Measurements from ENCODE around the gene LRRC17.
"Not testable (repeated sequence)": the region's sequence is repeated elsewhere in the genome, so short reads cannot be mapped to it uniquely, and the experiment has no call there.

Gene LRRC17

DNA sequence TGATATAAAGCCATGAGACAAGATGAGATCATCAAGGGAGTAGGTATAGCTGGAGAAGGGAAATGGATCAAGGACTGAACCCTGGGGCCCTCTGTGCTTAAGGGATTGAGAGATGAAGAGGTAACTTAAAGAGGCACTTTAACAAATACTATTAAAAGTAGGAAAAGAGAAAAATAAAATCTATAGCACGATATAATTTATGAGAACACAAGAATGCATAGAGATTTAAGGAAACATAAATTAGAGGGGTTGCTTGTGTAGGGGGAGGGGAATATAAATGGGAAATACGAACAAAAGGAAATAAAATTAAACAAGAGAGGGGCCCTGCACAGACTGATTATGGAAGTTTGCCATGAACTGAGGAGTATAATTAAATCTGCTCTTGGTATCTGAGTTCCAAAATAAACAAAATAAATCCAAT, 15.6 kb upstream of the LRRC17 start:
- DNase-seq (ENCODE audit: low read depth, low spot score), result no peak

DNA sequence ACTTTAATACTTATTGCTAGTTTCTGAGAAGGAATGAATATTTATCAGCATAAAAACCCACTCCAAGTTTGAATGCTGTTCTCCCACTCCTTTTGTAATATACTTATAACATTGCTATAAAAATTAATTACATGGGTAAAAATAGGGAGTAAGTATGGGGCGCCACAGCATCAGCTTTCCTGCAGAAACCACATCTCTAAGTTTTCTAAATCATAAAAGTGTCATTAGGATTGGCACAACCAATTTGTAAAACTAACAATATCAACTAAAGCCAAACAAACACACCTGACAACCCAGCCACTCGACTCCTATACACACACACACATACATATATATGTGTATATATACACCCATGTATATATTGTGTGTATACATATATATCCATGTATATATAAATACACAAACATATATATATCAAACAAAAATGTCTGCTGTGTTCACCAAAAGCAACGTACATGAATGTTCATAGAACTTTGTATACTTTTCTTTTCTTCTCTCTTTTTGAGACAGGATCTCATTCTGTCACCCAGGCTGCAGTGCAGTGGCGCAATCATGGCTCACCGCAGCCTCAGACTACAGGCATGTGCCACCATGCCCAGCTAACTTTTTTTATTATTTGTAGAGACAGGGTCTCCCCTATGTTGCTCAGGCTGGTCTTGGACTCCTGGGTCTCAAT, 14.8 kb upstream of the LRRC17 start:
- no peak for DNase-seq (ENCODE audit: low read depth, low spot score)

DNA sequence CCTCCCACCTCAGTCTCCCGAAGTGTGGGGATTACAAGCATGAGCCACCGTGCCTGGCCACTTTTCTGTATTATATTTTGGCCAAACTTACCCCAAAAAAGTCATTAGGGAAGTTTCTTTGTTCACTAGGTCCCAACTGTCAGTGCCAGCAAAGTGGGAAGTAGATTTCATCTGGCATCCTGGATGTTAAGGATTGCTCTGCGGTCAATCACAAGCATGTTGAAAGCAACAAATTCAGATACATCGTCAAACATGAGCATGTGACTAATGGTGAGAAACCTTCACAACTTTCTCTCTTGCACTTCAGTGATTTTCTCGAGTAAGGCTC, 14.3 kb upstream of the LRRC17 start:
- DNase-seq (ENCODE audit: low read depth, low spot score), result no peak

DNA sequence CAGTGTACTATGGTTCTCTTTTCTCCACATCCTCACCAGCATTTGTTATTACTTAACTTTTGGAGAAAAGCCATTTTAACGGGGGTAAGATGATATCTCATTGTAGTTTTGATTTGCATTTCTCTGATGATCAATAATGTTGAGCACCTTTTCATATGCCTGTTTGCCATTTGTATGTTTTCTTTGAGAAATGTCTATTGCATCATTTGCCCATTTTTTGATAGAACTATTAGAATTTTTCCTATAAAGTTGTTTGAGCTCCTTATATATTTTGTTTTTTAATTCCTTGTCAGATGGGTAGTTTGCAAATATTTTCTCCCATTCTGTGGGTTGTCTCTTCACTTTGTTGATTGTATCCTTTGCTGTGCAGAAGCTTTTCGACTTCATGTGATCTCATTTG, 10.7 kb upstream of the LRRC17 start:
- not testable (repeated sequence) for DNase-seq (ENCODE audit: low read depth, low spot score)

DNA sequence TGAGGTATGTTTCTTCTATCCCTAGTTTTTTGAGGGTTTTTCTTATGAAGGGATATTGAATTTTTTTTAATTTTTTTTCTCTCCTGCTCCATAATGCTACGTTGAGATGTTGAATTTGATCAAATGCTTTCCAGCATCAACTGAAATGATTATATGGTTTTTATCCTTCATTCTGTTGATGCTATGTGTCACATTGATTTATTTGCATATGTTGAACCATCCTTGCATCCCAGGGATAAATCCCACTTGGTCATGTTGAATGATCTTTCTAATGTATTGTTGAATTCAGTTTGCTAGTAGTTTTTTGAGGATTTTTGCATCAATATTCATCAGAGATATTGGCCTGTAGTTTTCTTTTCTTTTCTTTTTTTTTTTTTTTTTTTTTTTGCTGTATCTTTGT, 9.2 kb upstream of the LRRC17 start:
- not testable (repeated sequence) for DNase-seq (ENCODE audit: low read depth, low spot score)

DNA sequence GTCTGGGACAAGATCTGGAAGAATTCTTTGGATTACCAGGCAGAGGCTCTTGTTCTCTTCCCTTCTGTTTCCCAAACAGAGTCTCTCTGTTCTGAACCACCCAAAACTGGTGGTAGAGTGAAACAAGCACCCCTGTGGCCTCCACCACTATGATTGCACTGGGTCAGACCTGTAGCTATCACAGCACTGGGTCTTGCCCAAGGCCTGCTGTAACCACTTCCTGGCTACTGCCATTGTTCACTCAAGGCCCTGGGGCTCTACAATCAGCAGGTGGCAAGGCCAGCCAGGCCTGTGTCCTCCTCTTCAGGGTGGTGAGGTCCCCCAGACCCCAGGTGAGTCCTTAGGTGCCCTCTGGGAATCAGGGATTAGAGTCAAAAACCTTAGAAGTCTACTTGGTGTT, 4.1 kb upstream of the LRRC17 start:
- DNase-seq (ENCODE audit: low read depth, low spot score), result no peak

DNA sequence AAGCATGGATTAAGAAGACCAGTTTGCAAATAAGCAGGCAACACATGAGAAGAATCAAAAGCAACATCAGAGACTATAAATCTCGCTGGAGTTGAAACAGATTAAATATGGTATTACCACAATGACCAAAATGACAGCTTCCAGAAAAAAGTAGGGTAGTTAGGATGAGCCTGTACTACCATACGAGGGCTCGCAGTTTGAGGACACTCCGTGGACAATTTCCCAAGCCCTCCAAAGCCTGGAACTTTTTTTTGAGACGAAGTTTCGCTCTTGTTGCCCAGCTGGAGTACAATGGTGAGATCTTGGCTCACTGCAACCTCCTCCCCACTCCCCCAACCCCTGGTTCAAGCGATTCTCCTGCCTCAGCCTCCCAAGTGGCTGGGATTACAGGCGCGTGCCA, 1.0 kb downstream of the LRRC17 start:
- no peak for DNase-seq (ENCODE audit: low read depth, low spot score)

DNA sequence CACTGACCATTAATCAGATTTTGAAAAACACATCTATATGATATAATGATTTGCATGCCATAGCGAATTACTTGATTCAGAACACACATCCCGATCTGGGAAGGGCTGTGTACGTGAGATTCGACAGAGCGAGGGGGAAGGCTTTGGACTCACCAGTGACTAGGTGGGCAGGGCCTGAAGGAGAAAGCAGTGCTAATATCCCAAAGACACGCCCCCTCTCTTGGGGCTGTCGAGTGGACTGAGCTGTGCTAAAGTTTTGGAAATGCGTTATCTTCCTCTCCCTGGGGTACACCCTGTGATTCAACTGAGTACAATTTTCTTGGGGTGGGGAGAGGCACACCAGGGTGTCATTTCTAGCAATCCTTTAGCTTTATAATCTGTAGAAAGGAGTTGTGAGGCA, 1.8 kb downstream of the LRRC17 start:
- DNase-seq (ENCODE audit: low read depth, low spot score), result no peak

DNA sequence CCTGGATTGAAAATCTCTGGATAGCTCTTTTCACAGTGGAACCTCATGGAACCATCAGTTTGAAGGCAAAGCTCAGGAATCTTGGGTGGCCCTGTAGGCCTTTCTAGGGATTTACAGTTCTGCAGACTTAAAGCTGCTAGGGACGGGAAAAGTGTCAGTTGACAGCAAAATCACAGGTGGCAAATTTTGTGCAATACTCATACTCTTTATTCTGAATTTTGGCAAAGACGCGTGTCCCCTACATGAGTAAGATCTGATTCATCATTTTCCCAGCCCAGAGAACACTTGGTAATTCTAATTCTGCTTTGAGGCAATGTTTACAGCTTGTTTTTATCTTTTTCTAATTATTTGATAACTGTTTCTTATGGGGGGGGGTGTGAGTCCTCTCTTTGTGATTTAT, 3.6 kb downstream of the LRRC17 start:
- no peak for DNase-seq (ENCODE audit: low read depth, low spot score)

DNA sequence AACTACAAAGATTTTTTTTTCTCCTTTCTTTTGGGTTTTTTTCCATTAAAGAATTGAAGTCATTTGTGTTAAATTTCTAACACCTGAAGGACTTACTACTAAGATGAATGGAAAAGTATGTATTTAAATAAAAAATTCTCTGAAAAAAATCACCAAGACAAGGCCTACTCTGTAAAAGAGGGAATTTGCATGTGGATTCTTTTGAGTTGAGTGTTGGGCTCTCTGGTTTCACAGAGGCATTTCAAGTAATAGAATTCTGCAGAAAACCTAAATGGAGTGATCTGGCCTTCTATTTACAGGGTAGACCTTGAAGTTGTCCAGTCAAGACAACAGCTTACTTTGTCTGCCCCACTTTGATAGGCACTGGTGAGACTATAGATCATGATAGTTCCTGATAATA, 4.1 kb downstream of the LRRC17 start:
- no peak for DNase-seq (ENCODE audit: low read depth, low spot score)

DNA sequence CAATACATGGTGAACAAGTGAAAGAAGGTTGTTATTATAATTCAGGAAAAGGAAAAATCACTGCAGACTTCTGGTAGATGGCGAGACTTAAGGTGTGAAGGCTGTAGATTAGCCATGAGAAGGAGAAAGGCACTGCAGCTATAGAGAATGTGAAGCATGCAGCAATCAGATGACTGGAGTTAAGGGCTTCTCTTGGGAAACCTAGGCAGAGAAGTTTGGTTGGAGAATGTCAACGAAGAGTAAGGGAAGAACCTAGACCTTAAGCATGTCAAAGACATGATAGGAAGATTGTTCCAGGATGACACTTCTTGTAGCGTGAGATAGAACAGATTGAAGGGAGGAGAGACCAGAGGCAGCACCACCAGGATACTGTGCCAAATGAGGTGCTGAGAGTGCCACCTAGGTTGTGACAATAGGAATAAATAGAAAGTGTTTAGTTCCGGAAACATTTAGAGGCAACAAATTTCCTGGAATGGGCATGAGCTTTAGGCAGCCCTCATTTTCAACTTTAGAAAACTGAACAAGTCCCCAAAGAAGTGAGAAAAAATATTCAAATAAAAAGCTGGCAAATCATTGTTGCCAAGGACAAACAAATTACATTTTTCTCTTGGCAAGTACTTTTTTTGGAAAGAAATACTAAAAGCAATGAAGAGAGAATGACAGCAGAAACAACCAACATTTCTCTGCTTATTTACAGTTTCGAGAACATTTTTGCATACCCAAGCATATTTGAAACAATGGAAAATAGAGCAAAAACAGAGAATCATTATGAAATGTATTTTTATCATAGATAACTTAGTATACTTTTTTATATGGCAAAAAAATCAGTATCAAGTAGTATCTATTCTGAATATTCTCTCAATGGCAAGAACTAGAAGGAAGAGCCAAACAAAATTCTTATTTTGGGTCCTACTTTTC, 4.9 kb downstream of the LRRC17 start:
- no peak for DNase-seq (ENCODE audit: low read depth, low spot score)

DNA sequence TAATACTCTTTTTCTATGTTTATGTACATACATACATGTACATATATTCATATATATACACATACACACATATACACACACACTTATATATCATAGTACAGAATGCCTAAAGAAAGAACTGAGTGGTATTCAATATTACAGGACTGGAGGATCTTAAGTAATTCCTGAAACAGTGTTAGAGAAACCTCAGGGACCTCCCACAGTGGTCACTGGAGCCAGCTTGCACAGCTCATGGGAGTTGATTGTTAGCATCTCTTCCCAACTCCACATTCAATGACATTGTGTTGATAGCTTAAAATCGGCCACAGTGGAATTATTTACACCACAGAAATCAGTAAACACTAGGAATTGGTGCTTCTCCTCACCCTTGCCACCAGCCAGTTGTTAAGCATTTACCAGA, 6.0 kb downstream of the LRRC17 start:
- no peak for DNase-seq (ENCODE audit: low read depth, low spot score)

DNA sequence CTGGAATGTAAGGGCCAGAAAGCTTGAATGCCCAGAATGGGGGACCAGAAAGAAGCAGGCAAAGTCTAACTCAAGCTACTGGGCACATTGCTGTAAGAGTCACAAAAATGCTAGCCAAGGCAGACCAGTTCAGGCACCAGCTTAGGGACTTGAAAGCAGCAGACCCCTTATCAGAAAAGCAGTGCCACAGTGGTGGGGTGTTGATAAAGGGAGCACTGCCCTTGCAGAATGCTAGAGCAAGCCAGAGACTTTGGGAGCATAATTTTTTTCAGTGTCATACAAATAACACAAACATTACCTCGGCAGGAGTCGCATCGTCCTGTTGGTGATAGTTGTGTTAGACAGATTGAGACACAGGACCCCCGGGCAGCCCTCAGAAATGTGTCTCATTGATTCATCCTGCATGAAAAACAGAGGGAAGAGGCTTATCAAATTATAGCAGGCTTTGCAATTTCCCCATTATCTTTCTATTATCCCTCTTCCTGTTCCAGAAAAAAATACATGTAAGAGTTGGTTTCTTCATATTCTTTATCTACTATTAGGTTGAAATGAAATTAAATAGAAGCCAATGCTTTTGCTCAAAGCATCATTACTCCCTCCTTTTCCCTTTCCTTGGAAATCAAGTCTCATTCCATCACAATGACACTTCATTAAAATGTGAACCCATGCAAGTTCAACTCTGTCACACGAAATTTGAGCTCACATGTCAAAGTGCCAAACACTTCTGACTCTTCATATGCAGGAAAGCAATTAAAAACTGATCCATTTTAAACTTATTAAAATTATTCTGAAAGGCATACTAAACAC, 13.4 kb downstream of the LRRC17 start:
- no peak for DNase-seq (ENCODE audit: low read depth, low spot score)

DNA sequence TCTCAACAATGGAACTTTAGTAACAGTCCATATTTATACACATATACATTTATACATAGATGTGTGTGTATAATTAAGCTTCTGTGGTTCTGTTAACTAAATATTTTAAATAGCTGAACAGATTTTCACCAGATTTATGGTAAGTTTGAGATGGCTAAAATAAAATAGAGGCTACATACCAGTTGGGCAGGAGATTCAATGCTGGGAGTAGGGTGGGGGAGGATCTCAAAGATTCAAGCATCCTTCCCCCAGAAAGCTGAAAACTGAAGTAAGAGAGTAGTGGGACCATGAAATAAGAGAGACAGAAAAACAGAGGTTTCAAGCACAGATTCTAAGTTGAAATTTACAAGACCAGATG, 14.0 kb downstream of the LRRC17 start:
- DNase-seq (ENCODE audit: low read depth, low spot score), result no peak

DNA sequence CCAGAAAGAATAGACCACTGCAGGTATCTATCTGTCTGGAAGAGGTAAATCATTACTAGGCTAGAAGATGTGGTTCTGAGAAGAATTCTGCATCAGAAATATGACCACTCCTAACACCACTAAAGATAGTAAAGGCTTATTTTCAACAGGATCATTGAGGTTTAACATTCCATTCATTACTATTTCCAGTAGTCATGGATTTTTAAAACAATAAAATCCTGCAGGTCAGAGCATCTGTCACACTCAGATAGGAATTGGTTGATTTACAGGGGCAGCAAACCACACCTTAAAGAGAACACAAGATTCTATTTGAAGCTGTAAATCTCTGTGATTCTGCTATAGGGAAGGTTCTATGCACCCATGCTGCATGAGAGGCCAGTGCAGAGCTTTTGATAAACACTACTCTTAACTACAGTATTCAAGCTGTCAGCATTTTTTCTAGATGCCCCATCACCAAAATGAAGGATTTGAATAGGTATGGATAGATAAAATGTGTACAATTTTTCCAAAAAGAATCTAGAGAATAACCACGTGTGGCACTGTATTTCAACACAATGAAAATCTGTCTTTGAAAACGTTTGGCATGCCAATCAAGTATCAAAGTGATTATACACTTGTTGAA, 14.6 kb downstream of the LRRC17 start:
- no peak for DNase-seq (ENCODE audit: low read depth, low spot score)

DNA sequence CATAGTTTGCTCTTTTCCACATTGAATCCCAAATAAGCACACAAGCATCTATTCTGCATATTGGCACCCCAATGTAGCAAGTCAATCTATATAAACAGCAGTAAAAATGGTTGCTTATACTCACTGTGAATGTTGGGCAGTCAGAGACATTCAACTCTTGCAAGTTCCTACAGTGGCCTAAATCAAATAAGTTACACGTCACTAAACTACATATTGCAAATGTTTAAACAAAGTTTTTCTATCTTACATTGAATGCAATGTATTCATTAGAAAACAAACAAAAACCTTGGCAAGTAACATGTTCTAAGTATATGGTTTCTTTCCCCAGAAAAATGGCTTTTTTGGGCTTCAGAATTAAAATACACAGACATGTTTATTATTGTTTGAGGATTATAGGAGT, 19.0 kb downstream of the LRRC17 start:
- no peak for DNase-seq (ENCODE audit: low read depth, low spot score)

DNA sequence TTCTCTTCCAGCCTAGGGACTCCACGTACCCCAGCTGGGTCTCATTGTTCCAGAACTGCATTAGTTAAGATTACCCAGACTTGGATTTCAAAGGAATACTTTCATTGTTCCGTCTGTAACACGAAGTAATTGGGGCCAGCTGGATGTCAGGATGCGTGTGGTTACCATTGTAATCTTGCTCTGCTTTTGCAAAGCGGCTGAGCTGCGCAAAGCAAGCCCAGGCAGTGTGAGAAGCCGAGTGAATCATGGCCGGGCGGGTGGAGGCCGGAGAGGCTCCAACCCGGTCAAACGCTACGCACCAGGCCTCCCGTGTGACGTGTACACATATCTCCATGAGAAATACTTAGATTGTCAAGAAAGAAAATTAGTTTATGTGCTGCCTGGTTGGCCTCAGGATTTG, 21.0 kb downstream of the LRRC17 start:
- DNase-seq (ENCODE audit: low read depth, low spot score), result no peak

DNA sequence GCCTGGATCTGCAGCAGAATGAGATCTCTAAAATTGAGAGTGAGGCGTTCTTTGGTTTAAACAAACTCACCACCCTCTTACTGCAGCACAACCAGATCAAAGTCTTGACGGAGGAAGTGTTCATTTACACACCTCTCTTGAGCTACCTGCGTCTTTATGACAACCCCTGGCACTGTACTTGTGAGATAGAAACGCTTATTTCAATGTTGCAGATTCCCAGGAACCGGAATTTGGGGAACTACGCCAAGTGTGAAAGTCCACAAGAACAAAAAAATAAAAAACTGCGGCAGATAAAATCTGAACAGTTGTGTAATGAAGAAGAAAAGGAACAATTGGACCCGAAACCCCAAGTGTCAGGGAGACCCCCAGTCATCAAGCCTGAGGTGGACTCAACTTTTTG, 21.4 kb downstream of the LRRC17 start:
- DNase-seq (ENCODE audit: low read depth, low spot score), result no peak

DNA sequence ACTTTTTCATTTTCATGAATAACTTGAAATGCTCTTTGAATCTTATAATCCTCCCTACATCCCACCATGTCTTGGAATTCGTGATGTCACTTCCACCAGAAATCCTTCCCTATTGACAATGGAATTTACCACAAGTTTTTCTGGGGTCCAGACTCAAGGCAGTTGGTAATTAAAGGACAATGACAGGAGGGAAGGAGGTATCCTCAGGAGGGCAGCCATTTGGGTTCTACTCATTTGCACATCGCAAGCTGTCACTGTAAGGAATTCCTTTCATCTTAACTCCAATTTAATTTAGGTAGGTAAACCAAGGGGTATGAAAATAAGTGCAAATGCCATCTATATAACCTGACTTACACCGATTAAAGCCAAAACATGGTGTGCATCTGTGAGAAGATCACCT, 21.9 kb downstream of the LRRC17 start:
- no peak for DNase-seq (ENCODE audit: low read depth, low spot score)

DNA sequence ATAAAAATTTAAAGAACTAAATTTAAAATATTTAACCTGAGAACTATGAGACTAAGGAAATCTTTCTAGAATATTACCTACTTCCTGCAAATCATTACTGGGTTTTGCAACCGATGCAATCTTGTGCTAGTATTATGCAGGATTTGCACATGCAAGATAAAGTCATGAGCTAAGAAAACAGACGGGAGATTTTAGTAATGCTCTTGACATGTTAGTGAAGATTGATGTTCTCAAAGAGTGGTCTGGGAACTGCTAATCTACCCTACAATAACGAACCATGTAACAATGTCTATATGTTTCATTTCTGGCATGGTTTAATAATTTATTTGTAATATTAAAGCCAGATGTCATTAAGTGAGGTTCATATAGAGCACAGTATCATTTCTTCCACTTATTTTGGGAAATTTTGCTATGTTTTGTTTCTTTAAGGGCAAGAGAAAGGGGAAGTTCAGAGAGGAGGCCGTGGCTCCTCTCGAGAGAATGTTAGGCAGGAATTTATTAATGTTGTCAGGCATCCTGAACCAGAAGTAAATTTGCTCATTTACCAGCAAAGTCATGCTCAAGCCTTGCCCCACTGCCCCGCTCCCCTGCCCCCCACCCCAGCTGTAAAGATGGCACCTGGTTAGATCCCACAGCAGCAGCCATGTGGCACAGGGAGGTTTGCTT, 22.8 kb downstream of the LRRC17 start:
- no peak for DNase-seq (ENCODE audit: low read depth, low spot score)

DNA sequence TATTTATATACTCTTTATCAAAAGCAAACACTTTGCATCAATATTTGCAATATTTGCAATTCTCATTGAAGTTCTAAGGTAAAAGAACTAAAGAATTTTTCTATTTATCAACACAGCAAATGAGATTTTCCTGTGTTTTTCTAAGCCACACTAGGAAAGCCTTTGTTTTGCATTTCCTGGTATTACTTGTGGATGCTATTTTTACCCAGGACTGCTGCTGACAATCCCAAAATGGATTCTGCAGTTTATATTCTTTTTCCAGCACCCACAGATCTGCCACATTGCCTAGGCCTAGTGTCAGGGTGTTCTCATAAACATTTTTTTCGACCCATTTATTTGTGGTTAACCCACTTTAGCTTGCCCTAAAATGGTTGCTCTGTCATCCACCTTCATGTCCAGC, 25.9 kb downstream of the LRRC17 start:
- no peak for DNase-seq (ENCODE audit: low read depth, low spot score)
